Natural killer cell (primary cell): ENCODE data around the gene REX1BD. TPM values are rescaled to one million over a fixed set of nuclear protein-coding genes. Genes with fewer than 3 reads are reported as not detected.
"Not testable (repeated sequence)": the region's sequence is repeated elsewhere in the genome, so short reads cannot be mapped to it uniquely, and the experiment has no call there.

Source experiments
- ATAC-seq, 3 donors: fragments of 150-1000 bp in 2 of 3; fragments of 200-7000 bp in 1 of 3; cut with Tn5 transposase; 1 replicate in 1 of 3; 2 replicates in 2 of 3; pipeline ENCODE4 v1.10.0; 2021; ENCODE audit warnings: mild to moderate bottlenecking in 2 of 3, moderate library complexity in 2 of 3
- DNase-seq, 2 donors: peaks; one replicate each; pipeline versions ENCODE4 v3.0.0 to v3.0.0-alpha.2; 2013 to 2021; ENCODE audit warnings: mixed read lengths in 1 of 2
- H3K27ac ChIP-seq: one replicate; pipeline ENCODE4 v1.5.1; 2013; ENCODE audit warnings: mild to moderate bottlenecking, low read length
- H3K27me3 ChIP-seq: one replicate; pipeline ENCODE4 v1.6.1; 2013; ENCODE audit warnings: low read length; ENCODE audit not compliant: control insufficient read depth, insufficient read depth
- H3K36me3 ChIP-seq: one replicate; pipeline ENCODE4 v1.6.1; 2013; ENCODE audit warnings: low read length; ENCODE audit not compliant: control insufficient read depth, insufficient read depth
- H3K4me1 ChIP-seq: one replicate; pipeline ENCODE4 v1.6.1; 2013; ENCODE audit warnings: low read length; ENCODE audit not compliant: control insufficient read depth, insufficient read depth
- H3K4me3 ChIP-seq: one replicate; pipeline ENCODE4 v1.5.1; 2013; ENCODE audit warnings: low read length
- H3K9me3 ChIP-seq: one replicate; pipeline ENCODE4 v1.6.1; 2013; ENCODE audit warnings: low read length; ENCODE audit not compliant: control insufficient read depth, insufficient read depth
- H3K27ac Mint-ChIP-seq, 2 donors: one replicate each; pipeline ENCODE4 v1.8.0; 2022; ENCODE audit warnings: mild to moderate bottlenecking in 2 of 2, mixed read lengths in 2 of 2, moderate library complexity in 1 of 2
- H3K27me3 Mint-ChIP-seq, 2 donors: one replicate each; pipeline ENCODE4 v1.8.0; 2022; ENCODE audit warnings: low read depth in 2 of 2, mixed read lengths in 2 of 2
- H3K36me3 Mint-ChIP-seq: one replicate; pipeline ENCODE4 v1.8.0; 2022; ENCODE audit warnings: mixed read lengths
- H3K4me1 Mint-ChIP-seq, 2 donors: one replicate each; pipeline ENCODE4 v1.8.0; 2022; ENCODE audit warnings: mixed read lengths in 2 of 2
- H3K4me3 Mint-ChIP-seq: one replicate; pipeline ENCODE4 v1.8.0; 2022; ENCODE audit warnings: mild to moderate bottlenecking, moderate library complexity, mixed read lengths
- H3K9me3 Mint-ChIP-seq, 2 donors: one replicate each; pipeline ENCODE4 v1.8.0; 2022; ENCODE audit warnings: mixed read lengths in 2 of 2
- CTCF ChIP-seq: fragments of 200-600 bp; IDR thresholded peaks from one replicate; pipeline ENCODE4 v1.8.0; 2022; ENCODE audit warnings: antibody characterized with exemption
- WGBS: methylation state at CpG from one replicate; pipeline ENCODE4 v1.1.7; 2013; ENCODE audit warnings: missing lambda C conversion rate; ENCODE audit not compliant: insufficient coverage; 5-methylcytosine and 5-hydroxymethylcytosine counted together
- intact Hi-C: fragments of 100-400 bp; cut with micrococcal nuclease; formaldehyde crosslinking; loops from one replicate; pipeline ENCODE4 v1.14.2; 2022
- total RNA-seq, 4 donors: library from RNA; stranded (reverse); fragments of 120-200 nt in 1 of 4; gene quantifications; one replicate each; pipeline versions ENCODE4 v1.2.3 to v1.2.4, GENCODE V29; 2013 to 2022

Gene REX1BD
- total RNA-seq, 3 donors from 2014 or later (not counting 1 experiment from before 2014, with no cell fraction given) = 80.6 to 86.9 (median 85.3) TPM

GRCh38 chr19:18590273-18591272, 2.0 kb downstream of the REX1BD start:
- Histone ChIP-seq H3K9me3 (no peaks in the 10 kb centered on the region), H3K36me3 (peaks cover 4% of the 10 kb centered on the region), H3K4me3 (no peak overlapping the region), H3K4me1 (peaks cover 50% of the 10 kb centered on the region), H3K27ac (no peak overlapping the region), H3K27me3 (no peaks in the 10 kb centered on the region)
- TF ChIP-seq CTCF = no peak
- H3K9me3 Mint-ChIP-seq = no peaks in the 10 kb centered on the region
- H3K36me3 Mint-ChIP-seq = no peaks in the 10 kb centered on the region
- ATAC-seq = no peak
- H3K4me1 Mint-ChIP-seq = peaks cover 14 to 39% of the 10 kb centered on the region in 2 donors
- H3K4me3 Mint-ChIP-seq = peak overlapping the region; percentile 90
- WGBS = 88% methylated on average over 40 of the region's 40 CpGs
- H3K27ac Mint-ChIP-seq = peak overlapping the region; percentile 86 to 88
- intact Hi-C loops = no loop called here
- no peaks in the 10 kb centered on the region for H3K27me3 Mint-ChIP-seq
- DNase-seq = peak in 1 of 2 donors; percentile 39

DNA sequence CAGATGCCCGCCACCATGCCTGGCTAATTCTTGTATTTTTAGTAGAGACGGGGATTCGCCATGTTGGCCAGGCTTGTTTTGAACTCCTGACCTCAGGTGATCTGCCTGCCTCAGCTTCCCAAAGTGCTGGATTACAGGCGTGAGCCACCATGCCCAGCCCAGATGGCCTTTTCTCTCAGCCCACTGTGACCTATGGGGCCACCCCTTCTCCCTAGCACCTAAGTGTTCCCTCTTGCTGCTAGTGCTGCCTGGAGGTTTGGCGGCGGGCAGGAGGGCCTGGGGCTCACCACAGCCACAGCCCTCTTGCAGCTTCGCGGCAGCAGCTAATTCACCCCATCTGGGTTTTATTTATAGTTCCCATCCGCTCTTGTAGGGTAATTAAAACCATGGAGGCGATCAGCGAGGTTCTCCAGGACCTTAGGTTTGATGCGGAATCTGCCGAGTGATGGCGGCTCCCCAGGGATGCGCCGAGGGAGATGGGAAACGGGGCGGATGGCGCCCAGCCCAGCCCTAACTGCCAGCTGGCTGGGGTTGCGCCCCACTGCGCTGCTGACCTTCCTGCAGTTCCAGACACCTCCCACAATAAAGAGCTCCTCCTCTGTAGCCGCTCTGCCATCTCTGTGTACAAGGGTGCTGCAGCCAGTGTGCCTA, 3.3 kb downstream of the REX1BD start:
- Histone ChIP-seq H3K27me3 (no peaks in the 10 kb centered on the region), H3K9me3 (no peaks in the 10 kb centered on the region), H3K4me1 (peaks cover 52% of the 10 kb centered on the region), H3K36me3 (peaks cover 4% of the 10 kb centered on the region), H3K4me3 (no peak overlapping the region), H3K27ac (no peak overlapping the region)
- Mint-ChIP-seq H3K4me1 (peaks cover 14 to 47% of the 10 kb centered on the region in 2 donors), H3K27ac (no peak overlapping the region), H3K9me3 (no peaks in the 10 kb centered on the region), H3K4me3 (peak overlapping the region; percentile 47), H3K36me3 (no peaks in the 10 kb centered on the region), H3K27me3 (no peaks in the 10 kb centered on the region)
- ATAC-seq (no peak), DNase-seq (no peak)
- WGBS = 94% methylated on average over 21 of the region's 22 CpGs
- TF ChIP-seq CTCF = no peak
- intact Hi-C loops = no loop called here

GRCh38 chr19:18592732-18593131, 4.1 kb downstream of the REX1BD start:
- H3K27ac Mint-ChIP-seq, H3K27me3 ChIP-seq, H3K9me3 Mint-ChIP-seq, ATAC-seq, H3K36me3 Mint-ChIP-seq, H3K4me3 ChIP-seq, DNase-seq, intact Hi-C loops, H3K9me3 ChIP-seq, H3K27ac ChIP-seq, H3K36me3 ChIP-seq, H3K27me3 Mint-ChIP-seq: not testable (repeated sequence)
- peak overlapping the region; percentile 2 for H3K4me3 Mint-ChIP-seq
- peaks cover 12 to 47% of the 10 kb centered on the region in 2 donors for H3K4me1 Mint-ChIP-seq
- H3K4me1 ChIP-seq = peaks cover 53% of the 10 kb centered on the region
- 94% methylated on average over 5 of the region's 5 CpGs for WGBS
